D721Med (cell line): Measurements from ENCODE around the gene TBC1D3.
"Not testable (repeated sequence)": the region's sequence is repeated elsewhere in the genome, so short reads cannot be mapped to it uniquely, and the experiment has no call there.

Experiments used
- DNase-seq: peaks from one replicate; pipeline ENCODE4 v3.0.0; 2011; ENCODE audit warnings: low spot score; ENCODE audit not compliant: insufficient read length
- FAIRE-seq: peaks from 2 replicates; lab custom pipeline; 2011; peaks lifted over from hg19 to GRCh38; lab: Jason Lieb, UNC

Gene TBC1D3

DNA sequence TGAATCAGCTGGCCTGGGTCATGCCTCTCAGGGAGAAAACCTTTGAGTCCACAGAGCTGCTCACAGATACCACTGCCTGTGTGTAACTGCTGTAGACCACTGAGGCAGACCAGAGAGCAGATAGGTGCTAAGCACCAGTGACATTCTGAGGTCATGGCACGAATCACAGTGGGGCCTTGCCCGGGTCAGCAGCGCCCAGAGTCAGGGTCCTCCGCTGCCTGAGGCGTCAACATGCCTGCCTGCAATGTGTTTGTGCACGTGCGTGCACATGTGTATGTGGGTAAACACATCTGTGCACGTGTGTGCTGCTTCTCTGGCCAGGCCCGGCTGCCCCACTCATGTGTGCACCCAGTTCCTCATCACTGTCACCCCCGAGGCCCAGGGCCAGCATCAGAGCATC lies at the start of gene TBC1D3:
Gene TBC1D3, minus strand, starts transcription at position 101 of the 400 bp plus-strand sequence. CDS start 1,526 bp downstream, outside the sequence.
- not testable (repeated sequence) for FAIRE-seq

DNA sequence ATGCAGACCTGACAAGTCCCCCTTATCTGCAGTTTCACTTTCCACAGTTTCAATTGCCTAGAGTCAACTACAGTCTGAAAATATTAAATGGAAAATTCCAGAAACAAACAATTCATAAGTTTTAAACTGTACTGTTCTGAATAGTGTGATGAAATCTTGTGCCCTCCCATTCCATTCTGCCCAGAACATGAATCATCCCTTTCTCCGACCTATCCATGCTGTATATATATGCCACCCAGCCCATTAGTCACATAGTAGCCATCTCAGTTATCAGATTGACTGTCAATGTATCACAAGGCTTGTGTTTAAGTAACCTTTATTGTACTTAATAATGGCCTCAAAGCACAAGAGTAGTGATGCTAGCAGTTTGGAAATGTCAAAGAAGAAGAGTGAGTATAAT lies 40.4 kb upstream of the TBC1D3 start:
- not testable (repeated sequence) for FAIRE-seq, DNase-seq

More for the DNA sequence above, at the start of gene TBC1D3:
- not testable (repeated sequence) for DNase-seq

DNA sequence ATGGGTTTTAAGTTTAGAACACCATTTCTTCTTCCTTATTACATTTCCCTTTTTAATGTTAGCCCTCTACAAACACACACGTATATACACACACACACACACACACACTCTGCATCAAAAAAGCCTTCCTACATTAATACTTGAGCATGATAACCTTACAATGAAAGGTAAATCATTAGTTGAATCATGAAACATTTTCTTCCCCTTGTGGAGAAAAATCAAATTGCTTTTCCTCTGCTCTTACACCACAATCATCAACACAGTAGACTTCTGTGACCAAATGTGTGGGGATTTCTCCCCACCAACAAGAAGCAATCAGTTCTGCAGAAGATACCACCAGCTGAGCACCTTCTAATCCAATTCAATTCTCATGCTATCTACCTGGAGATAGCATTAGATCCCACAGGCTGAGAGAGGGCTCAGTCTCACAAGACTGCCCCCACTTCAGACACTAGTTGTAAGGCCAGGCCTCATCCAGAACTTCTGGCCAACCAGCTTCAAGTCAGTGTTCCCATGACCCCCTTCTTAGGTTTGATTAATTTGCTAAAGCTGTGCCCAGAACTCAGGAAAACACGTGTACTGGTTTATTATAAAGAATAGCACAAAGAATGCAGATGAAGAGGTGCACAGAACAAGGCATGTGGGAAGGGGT lies 33.6 kb upstream of the TBC1D3 start:
- not testable (repeated sequence) for DNase-seq, FAIRE-seq

DNA sequence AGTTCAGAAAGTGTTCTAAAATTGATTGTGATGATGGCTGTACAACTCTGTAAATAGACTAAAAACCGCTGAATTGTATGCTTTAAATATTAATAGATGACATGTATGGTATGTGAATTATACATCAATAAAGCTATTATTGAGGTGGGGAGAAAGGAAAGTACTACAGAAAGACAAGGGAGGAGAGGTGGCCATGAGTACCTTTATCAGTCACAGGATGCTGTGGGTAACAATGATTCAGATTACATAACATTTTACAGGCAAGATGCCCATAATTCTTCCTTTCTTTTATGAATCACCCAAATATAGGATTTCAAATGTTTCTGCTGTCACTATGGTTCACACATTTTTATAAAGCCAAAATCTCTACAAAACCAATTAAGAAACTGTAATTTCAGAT lies 28.5 kb upstream of the TBC1D3 start:
- not testable (repeated sequence) for FAIRE-seq, DNase-seq

DNA sequence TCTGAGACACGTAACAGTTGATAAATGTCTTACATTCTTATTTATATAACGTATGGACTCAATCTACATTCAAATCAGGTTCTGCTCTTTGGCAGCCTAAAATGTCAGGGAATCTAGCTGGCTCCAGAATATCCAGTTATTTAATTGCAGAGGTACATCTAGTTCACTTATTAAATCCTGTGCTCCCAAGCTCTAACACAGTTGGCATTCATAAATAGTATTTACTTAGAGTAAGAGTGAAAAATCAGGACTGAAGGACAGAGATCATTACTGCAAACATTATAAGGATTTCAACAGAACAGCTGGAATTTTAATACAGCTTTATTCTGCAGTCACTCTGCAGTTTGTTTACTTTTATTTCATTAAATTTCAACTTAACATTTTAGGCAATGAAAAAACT lies 7.9 kb upstream of the TBC1D3 start:
- FAIRE-seq, DNase-seq: not testable (repeated sequence)

DNA sequence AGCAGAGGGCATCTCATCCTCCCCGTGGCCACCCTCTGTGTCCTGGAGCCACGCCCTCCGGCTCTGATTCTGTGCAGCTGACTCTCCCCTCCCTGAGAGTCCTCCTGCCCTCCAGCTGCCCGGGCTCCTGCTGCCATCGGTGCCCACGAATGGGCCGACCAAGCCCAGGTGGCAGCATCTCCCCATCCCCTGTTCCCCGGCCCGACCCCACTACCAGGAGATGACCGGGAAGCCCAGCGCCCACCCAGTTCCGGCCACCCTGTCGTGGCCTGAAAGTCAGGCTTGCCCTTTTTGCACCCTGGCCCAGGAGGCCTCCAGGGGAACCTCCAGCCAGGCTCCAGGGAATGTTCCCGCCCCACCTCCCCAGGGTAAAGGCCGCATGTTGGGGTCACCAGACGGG lies 57.5 kb downstream of the TBC1D3 start:
- FAIRE-seq, DNase-seq: not testable (repeated sequence)
